ENCODE results near the gene TOR1A.

The TOR1A gene

Small RNA genes lying within 50 kb of the gene (small RNA-seq; reads per million reads assigned to genes)
- 0.86 reads per million for gene MIR6855 (ENCODE audit: low read depth)
